Panc1 (cell line): ENCODE measurements around the gene CANT1. TPM values are rescaled to one million over a fixed set of nuclear protein-coding genes. Genes with fewer than 3 reads are reported as not detected.
A peak's percentile ranks its signal among the peaks of the same experiment; 100 is the strongest.

Experiments
- ATAC-seq: fragments of 200-7000 bp; cut with Tn5 transposase; 2 replicates; pipeline ENCODE4 v1.9.1; 2020; ENCODE audit warnings: mild to moderate bottlenecking, moderate library complexity
- BruUV-seq: library from RNA; stranded (reverse); fragments of 400-500 nt; replicated peaks from 2 replicates; lab custom pipeline; 2021; lab: Mats Ljungman, UMichigan
- CTCF ChIA-PET: fragments of 300-600 bp; sonication (Branson Sonifier 250); formaldehyde crosslinking; loops from one replicate; lab custom pipeline; 2022; ENCODE audit warnings: antibody characterized with exemption; lab: Charles Lee
- POLR2A ChIA-PET: fragments of 300-600 bp; sonication (Branson Sonifier 250); formaldehyde crosslinking; loops from one replicate; lab custom pipeline; 2022; ENCODE audit warnings: antibody characterized with exemption; lab: Charles Lee
- DNase-seq: peaks from one replicate; pipeline ENCODE4 v3.0.0-alpha.2; 2010; ENCODE audit warnings: low read depth, low spot score
- H3K27ac ChIP-seq: 2 replicates; pipeline ENCODE4 v1.5.1; 2011; ENCODE audit warnings: mild to moderate bottlenecking, low read length, inconsistent platforms
- H3K27me3 ChIP-seq: fragments of 200-500 bp; sonication (Bioruptor generic); 2 replicates; pipeline ENCODE4 v1.6.0; 2014; ENCODE audit warnings: low read length, inconsistent platforms; ENCODE audit not compliant: control insufficient read depth, insufficient read depth
- H3K36me3 ChIP-seq: fragments of 200-500 bp; sonication (Bioruptor generic); 2 replicates; pipeline ENCODE4 v1.5.1; 2014; ENCODE audit warnings: inconsistent platforms, mild to moderate bottlenecking, low read length, moderate library complexity; ENCODE audit not compliant: control insufficient read depth, insufficient read depth
- H3K4me1 ChIP-seq: 2 replicates; pipeline ENCODE4 v1.5.1; 2011; ENCODE audit warnings: inconsistent platforms, mild to moderate bottlenecking, low read length, moderate library complexity; ENCODE audit not compliant: control insufficient read depth, insufficient read depth
- H3K4me3 ChIP-seq, 2 experiments: 2 replicates each; pipeline ENCODE4 v1.5.1; 2011 to 2012; ENCODE audit warnings: low read depth in 2 of 2, low read length in 2 of 2, mild to moderate bottlenecking in 2 of 2, inconsistent platforms in 1 of 2, moderate library complexity in 1 of 2
- H3K9me3 ChIP-seq: fragments of 200-500 bp; sonication (Bioruptor generic); 2 replicates; pipeline ENCODE4 v1.5.1; 2014; ENCODE audit warnings: low read depth, mild to moderate bottlenecking, inconsistent platforms, low read length, moderate library complexity; ENCODE audit not compliant: control insufficient read depth, insufficient read depth
- CTCF ChIP-seq: fragments of 450-650 bp; IDR thresholded peaks from 2 replicates; pipeline ENCODE4 v1.5.1; 2017; ENCODE audit warnings: mild to moderate bottlenecking
- POLR2AphosphoS5 ChIP-seq: IDR thresholded peaks from 2 replicates; pipeline ENCODE4 v1.6.1; 2012; ENCODE audit warnings: mild to moderate bottlenecking, low read depth, low read length, moderate library complexity
- REST ChIP-seq, 2 experiments: IDR thresholded peaks; 2 replicates each; pipeline ENCODE4 v1.6.1; 2011 to 2012; ENCODE audit warnings: low read depth in 2 of 2, control low read depth in 1 of 2, low read length in 1 of 2, mild to moderate bottlenecking in 1 of 2, moderate library complexity in 1 of 2; ENCODE audit not compliant: insufficient read depth in 1 of 2
- SIN3A ChIP-seq: IDR thresholded peaks from 2 replicates; pipeline ENCODE4 v1.6.1; 2012; ENCODE audit warnings: low read depth, mild to moderate bottlenecking, low read length, moderate library complexity, borderline replicate concordance; ENCODE audit not compliant: insufficient read depth
- TCF7L2 ChIP-seq: IDR thresholded peaks from 2 replicates; pipeline ENCODE4 v1.6.1; 2011; ENCODE audit warnings: mild to moderate bottlenecking, low read depth, low read length, inconsistent platforms
- in situ Hi-C: cut with HindIII; loops from 2 replicates; pipeline ENCODE4 v1.10.0; 2016; ENCODE audit warnings: low sequenced_read_pairs, low pct_unique_long_range_greater_than_20kb
- intact Hi-C: fragments of 100-400 bp; cut with micrococcal nuclease; formaldehyde crosslinking; loops from one replicate; pipeline ENCODE4 v1.10.0; 2022; ENCODE audit not compliant: unreplicated experiment
- total RNA-seq: library from RNA; stranded (reverse); gene quantifications from one replicate; pipeline ENCODE4 v1.2.1, GENCODE V29; 2021; ENCODE audit not compliant: unreplicated experiment

Gene CANT1
- total RNA-seq, 1 experiment from 2014 or later = 160 TPM

GRCh38 chr17:79027274-79027924 lies 17.8 kb upstream of the CANT1 start:
- ChIA-PET CTCF (interaction anchor here (0.6 to 1.1 kb wide), 2 partner anchors 18 to 363 kb away, joined by 4 to 5 read pairs; no protein-coding TSS in a partner anchor), POLR2A (no interaction called here)
- H3K27me3 ChIP-seq = peaks cover 28% of the 10 kb centered on the region
- BruUV-seq = no TSS peak
- in situ Hi-C loops = no loop called here
- TF ChIP-seq SIN3A (no peak), REST (IDR thresholded peaks at IDR 0.05; ENCODE audit: insufficient read depth in 1 of 2, low read depth in 2 of 2, low read length in 1 of 2) (no peak), CTCF (no peak), TCF7L2 (no peak), POLR2AphosphoS5 (no peak)
- DNase-seq = no peak
- intact Hi-C loops = no loop called here
- H3K4me1 ChIP-seq = peaks cover 21% of the 10 kb centered on the region
- no peak overlapping the region for H3K27ac ChIP-seq
- H3K9me3 ChIP-seq = no peaks in the 10 kb centered on the region
- peak; percentile 19; the same call in 1 of the 2 replicates for ATAC-seq
- H3K36me3 ChIP-seq = no peaks in the 10 kb centered on the region; the same call in 1 of the 2 replicates
- no peak overlapping the region for H3K4me3 ChIP-seq

GRCh38 chr17:79026376-79027273 lies 17.1 kb upstream of the CANT1 start:
- H3K9me3 ChIP-seq = no peaks in the 10 kb centered on the region
- intact Hi-C loops (no loop called here), in situ Hi-C loops (no loop called here)
- no peak overlapping the region for H3K27ac ChIP-seq
- ChIA-PET CTCF (interaction anchor here (0.6 to 1.1 kb wide), 3 partner anchors 19 to 362 kb away, joined by 4 to 12 read pairs (median 11); no protein-coding TSS in a partner anchor), POLR2A (no interaction called here)
- no peaks in the 10 kb centered on the region; the same call in 1 of the 2 replicates for H3K36me3 ChIP-seq
- H3K4me1 ChIP-seq = peaks cover 21% of the 10 kb centered on the region
- ATAC-seq (no peak), DNase-seq (no peak)
- no TSS peak for BruUV-seq
- H3K4me3 ChIP-seq = no peak overlapping the region
- TF ChIP-seq POLR2AphosphoS5 = no peak
- no peak for TF ChIP-seq SIN3A
- TF ChIP-seq REST (IDR thresholded peaks at IDR 0.05; ENCODE audit: insufficient read depth in 1 of 2, low read depth in 2 of 2, low read length in 1 of 2) = no peak
- H3K27me3 ChIP-seq = peaks cover 28% of the 10 kb centered on the region
